Loucy (cell line): ENCODE measurements around the gene PPP1R27.

Experiments
- EZH2phosphoT487 ChIP-seq: fragments of 200-600 bp; IDR thresholded peaks from 2 replicates; pipeline ENCODE4 v1.6.1; 2018; ENCODE audit warnings: antibody characterized with exemption, mild to moderate bottlenecking, moderate library complexity, borderline replicate concordance
- TF ChIP-seq, protein P1 (sequence below): fragments of 200-600 bp; sonication (generic); conservative IDR thresholded peaks from 2 replicates; pipeline ENCODE4 v1.5.1; 2014; ENCODE audit warnings: mild to moderate bottlenecking, antibody characterized with exemption, low read length

DNA sequence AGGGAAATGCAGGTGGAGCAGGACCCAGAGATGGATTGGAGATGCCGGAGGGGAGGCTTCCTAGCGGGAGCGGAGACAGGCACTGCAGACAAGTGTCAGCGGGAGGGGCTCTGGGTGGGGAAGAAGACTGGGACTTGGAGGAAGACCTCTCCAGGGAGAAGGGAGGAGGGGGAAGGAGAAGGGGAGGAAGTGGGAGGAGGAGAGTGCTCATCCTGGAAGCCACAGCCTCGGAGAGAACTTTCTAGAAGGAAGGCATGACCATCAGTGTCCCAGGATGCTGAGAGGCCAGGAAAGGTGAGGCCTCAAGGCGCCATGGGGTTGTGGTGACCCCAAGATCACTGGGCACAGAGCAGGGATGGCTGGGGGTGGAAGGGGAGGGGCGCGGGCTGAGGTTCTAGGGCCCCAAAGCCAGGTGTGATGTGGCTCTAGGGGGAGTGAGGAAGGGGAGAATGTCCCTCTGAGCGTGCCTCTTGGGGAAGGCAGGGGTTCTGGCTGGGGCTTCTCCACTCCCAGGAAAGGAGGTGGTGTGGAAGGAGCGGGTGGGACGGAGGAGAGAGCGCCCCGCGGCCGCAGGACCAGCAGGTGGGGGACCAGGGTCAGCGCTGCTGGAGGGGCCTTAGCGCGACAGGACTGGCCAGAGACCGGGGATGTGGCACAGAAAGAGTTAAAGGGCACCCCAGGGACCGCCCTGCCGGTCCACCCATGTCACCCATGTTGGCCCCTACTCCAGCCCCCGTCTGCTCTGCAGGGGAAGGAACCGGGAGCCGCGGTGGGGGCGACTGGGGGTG, 31.8 kb downstream of the PPP1R27 start:
- TF ChIP-seq, protein P1, sequence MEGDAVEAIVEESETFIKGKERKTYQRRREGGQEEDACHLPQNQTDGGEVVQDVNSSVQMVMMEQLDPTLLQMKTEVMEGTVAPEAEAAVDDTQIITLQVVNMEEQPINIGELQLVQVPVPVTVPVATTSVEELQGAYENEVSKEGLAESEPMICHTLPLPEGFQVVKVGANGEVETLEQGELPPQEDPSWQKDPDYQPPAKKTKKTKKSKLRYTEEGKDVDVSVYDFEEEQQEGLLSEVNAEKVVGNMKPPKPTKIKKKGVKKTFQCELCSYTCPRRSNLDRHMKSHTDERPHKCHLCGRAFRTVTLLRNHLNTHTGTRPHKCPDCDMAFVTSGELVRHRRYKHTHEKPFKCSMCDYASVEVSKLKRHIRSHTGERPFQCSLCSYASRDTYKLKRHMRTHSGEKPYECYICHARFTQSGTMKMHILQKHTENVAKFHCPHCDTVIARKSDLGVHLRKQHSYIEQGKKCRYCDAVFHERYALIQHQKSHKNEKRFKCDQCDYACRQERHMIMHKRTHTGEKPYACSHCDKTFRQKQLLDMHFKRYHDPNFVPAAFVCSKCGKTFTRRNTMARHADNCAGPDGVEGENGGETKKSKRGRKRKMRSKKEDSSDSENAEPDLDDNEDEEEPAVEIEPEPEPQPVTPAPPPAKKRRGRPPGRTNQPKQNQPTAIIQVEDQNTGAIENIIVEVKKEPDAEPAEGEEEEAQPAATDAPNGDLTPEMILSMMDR: no peak
- no peak for TF ChIP-seq EZH2phosphoT487
